ENCODE measurements around the gene PDE5A. TPM values are rescaled to one million over a fixed set of nuclear protein-coding genes. Genes with fewer than 3 reads are reported as not detected.

Gene PDE5A
- polyA plus RNA-seq, 1 of the 3 experiments (the other 2 are of a cell fraction): 6.4 TPM

- peaks cover 8 to 10% of the 10 kb centered on the region in 2 experiments for H3K36me3 ChIP-seq (replicated peaks in 1 of 2; ENCODE audit: control insufficient read depth in 1 of 2, insufficient read depth in 2 of 2, low read length in 1 of 2)
- ChIA-PET POLR2A (no interaction called here), CTCF (interaction anchor here (0.8 to 2.5 kb wide), 2 partner anchors 24 to 36 kb away, joined by 3 to 13 read pairs; partner anchors contain the start of gene PDE5A)
- no peak for DNase-seq
- H4K20me1 ChIP-seq (ENCODE audit: insufficient read depth): no peaks in the 10 kb centered on the region
- no peaks in the 10 kb centered on the region; the same call in 1 of the 2 replicates for H3K9me3 ChIP-seq
- no peaks in the 10 kb centered on the region for H3F3A ChIP-seq (replicated peaks; ENCODE audit: insufficient read depth)
- no peaks in the 10 kb centered on the region for H3K4me1 ChIP-seq (ENCODE audit: control insufficient read depth in 1 of 2, insufficient read depth in 2 of 2, low read depth in 1 of 2, low read length in 1 of 2)
- 73% methylated on average over 1 of the region's 1 CpG for WGBS (ENCODE audit: low lambda C conversion rate)
- H3K27ac ChIP-seq (ENCODE audit: low read depth in 2 of 2, low read length in 1 of 2): no peak overlapping the region
- TF ChIP-seq CHD2 (IDR thresholded peaks at IDR 0.05; ENCODE audit: low read length, partially characterized antibody) (no peak), SMC3 (IDR thresholded peaks at IDR 0.05; ENCODE audit: low read depth, low read length) (no peak), YY1 (IDR thresholded peaks at IDR 0.05; ENCODE audit: low read depth) (no peak), FOXJ3 (CRISPR knock-in tag; IDR thresholded peaks at IDR 0.05) (no peak), NFIC (IDR thresholded peaks at IDR 0.05; ENCODE audit: borderline replicate concordance) (no peak), GATA2 (CRISPR knock-in tag; IDR thresholded peaks at IDR 0.05) (no peak), ELF1 (IDR thresholded peaks at IDR 0.05) (no peak), MEF2A (IDR thresholded peaks at IDR 0.05; ENCODE audit: borderline replicate concordance, low read depth) (no peak), REST (IDR thresholded peaks at IDR 0.05; ENCODE audit: low read depth, low read length) (no peak), TEAD4 (IDR thresholded peaks at IDR 0.05; ENCODE audit: borderline replicate concordance, insufficient read depth) (no peak), SIN3A (IDR thresholded peaks at IDR 0.05; ENCODE audit: borderline replicate concordance, low read depth, low read length) (no peak), JUND (IDR thresholded peaks at IDR 0.05) (no peak), PBX3 (IDR thresholded peaks at IDR 0.05) (no peak), FOXM1 (IDR thresholded peaks at IDR 0.05; ENCODE audit: low read depth) (no peak), RCOR1 (IDR thresholded peaks at IDR 0.05; ENCODE audit: low read length) (no peak), USF1 (IDR thresholded peaks at IDR 0.05; ENCODE audit: borderline replicate concordance, low read depth) (no peak)
- no peaks in the 10 kb centered on the region for H3K9me2 ChIP-seq
- no peak overlapping the region for H3K9ac ChIP-seq
- H3K27me3 ChIP-seq (ENCODE audit: insufficient read depth): no peaks in the 10 kb centered on the region
- H3K4me2 ChIP-seq: no peak overlapping the region
- no peaks in the 10 kb centered on the region for H3K79me2 ChIP-seq (ENCODE audit: insufficient read depth)
- H2AFZ ChIP-seq (ENCODE audit: low read depth): no peak overlapping the region
- H3K4me3 ChIP-seq (ENCODE audit: low read depth in 2 of 2, low read length in 1 of 2): no peak overlapping the region
Observed at GRCh38 chr4:119592830-119593229, 35.8 kb downstream of the PDE5A start.

Data from SK-N-SH (cell line).